H1 (cell line): ENCODE measurements around the gene PPM1L. TPM values are rescaled to one million over a fixed set of nuclear protein-coding genes. Genes with fewer than 3 reads are reported as not detected.
A peak's percentile ranks its signal among the peaks of the same experiment; 100 is the strongest.

Source experiments
- CTCF ChIA-PET: fragments of 300-600 bp; sonication (Branson Sonifier 250); formaldehyde crosslinking; loops from one replicate; lab custom pipeline; 2021; ENCODE audit not compliant: partially characterized antibody; lab: Charles Lee
- POLR2A ChIA-PET: fragments of 300-600 bp; sonication (Branson Sonifier 250); formaldehyde crosslinking; loops from one replicate; lab custom pipeline; 2021; ENCODE audit warnings: inconsistent platforms; ENCODE audit not compliant: partially characterized antibody; lab: Charles Lee
- DNase-seq, 2 experiments: peaks; one replicate each; pipeline versions ENCODE4 v3.0.0 to v3.0.0-alpha.2; 2010 to 2022; ENCODE audit warnings: low spot score in 2 of 2, low read depth in 1 of 2, mixed read lengths in 1 of 2
- FAIRE-seq: peaks from 2 replicates; lab custom pipeline; 2011; peaks lifted over from hg19 to GRCh38; lab: Jason Lieb, UNC
- H2AFZ ChIP-seq: 2 replicates; pipeline ENCODE4 v1.8.1; 2012; ENCODE audit warnings: low read length, inconsistent platforms
- H2AK5ac ChIP-seq: 2 replicates; pipeline ENCODE4 v1.6.1; 2013; ENCODE audit warnings: low read depth, low read length
- H2BK120ac ChIP-seq: replicated peaks from 2 replicates; pipeline ENCODE3; 2013; ENCODE audit warnings: low read depth, low read length, inconsistent platforms
- H2BK12ac ChIP-seq: 2 replicates; pipeline ENCODE4 v1.6.1; 2013; ENCODE audit warnings: low read depth, low read length
- H2BK15ac ChIP-seq: 2 replicates; pipeline ENCODE4 v1.6.1; 2013; ENCODE audit warnings: low read length
- H2BK20ac ChIP-seq: 2 replicates; pipeline ENCODE4 v1.6.1; 2013; ENCODE audit warnings: low read length
- H2BK5ac ChIP-seq: 2 replicates; pipeline ENCODE4 v1.6.1; 2013; ENCODE audit warnings: low read depth, low read length
- H3K14ac ChIP-seq: 2 replicates; pipeline ENCODE4 v1.6.1; 2013; ENCODE audit warnings: inconsistent platforms; ENCODE audit not compliant: insufficient read length
- H3K18ac ChIP-seq: 2 replicates; pipeline ENCODE4 v1.6.1; 2013; ENCODE audit warnings: low read length; ENCODE audit errors: extremely low read depth
- H3K23ac ChIP-seq: 2 replicates; pipeline ENCODE4 v1.6.1; 2013; ENCODE audit warnings: inconsistent platforms; ENCODE audit not compliant: insufficient read length
- H3K23me2 ChIP-seq: 2 replicates; pipeline ENCODE4 v1.6.1; 2013; ENCODE audit warnings: low read depth, low read length
- H3K27ac ChIP-seq: 2 replicates; pipeline ENCODE4 v1.6.1; 2011; ENCODE audit warnings: low read depth, low read length, inconsistent platforms
- H3K27me3 ChIP-seq, 4 experiments: replicated peaks in 1 of 4; 1 replicate in 1 of 4; 2 replicates in 3 of 4; pipeline versions ENCODE4 v1.6.1 to v1.8.1; 2011 to 2013; ENCODE audit warnings: low read length in 3 of 4, mild to moderate bottlenecking in 3 of 4, inconsistent platforms in 2 of 4, mixed read lengths in 2 of 4, moderate library complexity in 1 of 4; ENCODE audit not compliant: control insufficient read depth in 3 of 4, insufficient read depth in 3 of 4; ENCODE audit errors: extremely low read depth in 1 of 4
- H3K36me3 ChIP-seq, 4 experiments: 2 replicates each; pipeline versions ENCODE4 v1.6.1 to v1.8.1; 2011 to 2013; ENCODE audit warnings: mild to moderate bottlenecking in 4 of 4, low read length in 3 of 4, moderate library complexity in 2 of 4, control low read depth in 1 of 4, inconsistent platforms in 1 of 4; ENCODE audit not compliant: insufficient read depth in 4 of 4, control insufficient read depth in 2 of 4
- H3K4ac ChIP-seq: replicated peaks from 2 replicates; pipeline ENCODE3; 2013; ENCODE audit warnings: low read length, low read depth, mixed read lengths, inconsistent platforms; ENCODE audit not compliant: insufficient read length
- H3K4me1 ChIP-seq, 4 experiments: replicated peaks in 1 of 4; 1 replicate in 1 of 4; 2 replicates in 3 of 4; pipeline versions ENCODE4 v1.6.1 to v1.8.1; 2011 to 2013; ENCODE audit warnings: low read length in 3 of 4, inconsistent platforms in 2 of 4, mixed read lengths in 1 of 4; ENCODE audit not compliant: insufficient read depth in 4 of 4, control insufficient read depth in 3 of 4
- H3K4me2 ChIP-seq, 2 experiments: 2 replicates each; pipeline versions ENCODE4 v1.6.1 to v1.8.1; 2011 to 2013; ENCODE audit warnings: low read depth in 2 of 2, low read length in 2 of 2, control low read depth in 1 of 2, inconsistent platforms in 1 of 2, mild to moderate bottlenecking in 1 of 2; ENCODE audit not compliant: insufficient read depth in 1 of 2
- H3K4me3 ChIP-seq, 4 experiments: fragments of 200-600, 300-600 bp in 1 of 4; sonication (generic), shearing (Covaris generic), sonication (Bioruptor Twin) in 1 of 4; 2 replicates each; pipeline versions ENCODE4 v1.5.1 to v1.8.1; 2011 to 2016; ENCODE audit warnings: low read length in 4 of 4, low read depth in 3 of 4, control low read depth in 2 of 4, inconsistent platforms in 2 of 4, mild to moderate bottlenecking in 2 of 4, mixed read lengths in 1 of 4, moderate library complexity in 1 of 4; ENCODE audit not compliant: insufficient read depth in 2 of 4; ENCODE audit errors: extremely low read depth in 1 of 4
- H3K56ac ChIP-seq: replicated peaks from 2 replicates; pipeline ENCODE3; 2013; ENCODE audit warnings: low read depth, mild to moderate bottlenecking, mixed read lengths, low read length, inconsistent platforms; ENCODE audit not compliant: insufficient read length
- H3K79me1 ChIP-seq: 2 replicates; pipeline ENCODE4 v1.6.1; 2013; ENCODE audit warnings: low read depth, low read length, control low read depth
- H3K79me2 ChIP-seq, 2 experiments: 2 replicates each; pipeline versions ENCODE4 v1.6.1 to v1.8.1; 2012 to 2013; ENCODE audit warnings: low read length in 2 of 2, mild to moderate bottlenecking in 2 of 2, inconsistent platforms in 1 of 2; ENCODE audit not compliant: insufficient read depth in 2 of 2, control insufficient read depth in 1 of 2
- H3K9ac ChIP-seq, 4 experiments: replicated peaks in 1 of 4; 1 replicate in 1 of 4; 2 replicates in 3 of 4; pipeline versions ENCODE4 v1.6.1 to v1.8.1; 2011 to 2013; ENCODE audit warnings: low read depth in 3 of 4, low read length in 3 of 4, control low read depth in 2 of 4, mild to moderate bottlenecking in 2 of 4, moderate library complexity in 2 of 4, inconsistent platforms in 1 of 4; ENCODE audit errors: extremely low read depth in 1 of 4
- H3K9me3 ChIP-seq, 2 experiments: 2 replicates each; pipeline versions ENCODE4 v1.6.1 to v1.8.1; 2012 to 2013; ENCODE audit warnings: mild to moderate bottlenecking in 2 of 2, moderate library complexity in 2 of 2, control low read depth in 1 of 2, inconsistent platforms in 1 of 2, low read depth in 1 of 2, low read length in 1 of 2, mixed read lengths in 1 of 2; ENCODE audit not compliant: insufficient read depth in 2 of 2
- H4K20me1 ChIP-seq, 2 experiments: replicated peaks in 1 of 2; 2 replicates each; pipeline versions ENCODE3 to v1.8.1; 2011 to 2013; ENCODE audit warnings: inconsistent platforms in 2 of 2, low read length in 2 of 2, mild to moderate bottlenecking in 1 of 2; ENCODE audit not compliant: insufficient read depth in 2 of 2, control insufficient read depth in 1 of 2
- H4K5ac ChIP-seq: 2 replicates; pipeline ENCODE4 v1.6.1; 2013; ENCODE audit warnings: low read length, low read depth, mixed read lengths, inconsistent platforms; ENCODE audit not compliant: insufficient read length
- H4K8ac ChIP-seq: 2 replicates; pipeline ENCODE4 v1.8.0; 2013; ENCODE audit warnings: mild to moderate bottlenecking, moderate library complexity, low read length, inconsistent platforms; ENCODE audit not compliant: insufficient read depth; ENCODE audit errors: extremely low read depth
- H4K91ac ChIP-seq: replicated peaks from 2 replicates; pipeline ENCODE3; 2013; ENCODE audit warnings: low read length, mixed read lengths, inconsistent platforms; ENCODE audit not compliant: insufficient read length
- SP1 ChIP-seq: IDR thresholded peaks from 2 replicates; pipeline ENCODE4 v1.6.1; 2011; ENCODE audit warnings: low read depth, low read length
- WGBS, 2 experiments: shearing (Covaris generic) in 1 of 2; methylation state at CpG; one replicate each; pipeline versions ENCODE4 v1.1.6 to v1.1.7; 2013 to 2015; ENCODE audit warnings: low lambda C conversion rate in 2 of 2, mixed read lengths in 2 of 2, inconsistent platforms in 1 of 2, low coverage in 1 of 2, missing lambda C conversion rate in 1 of 2; ENCODE audit not compliant: insufficient replicate concordance in 2 of 2, insufficient coverage in 1 of 2, insufficient read length in 1 of 2; ENCODE audit errors: extremely low coverage in 1 of 2, missing lambda C conversion rate in 1 of 2; 5-methylcytosine and 5-hydroxymethylcytosine counted together
- polyA plus RNA-seq, 7 experiments: library from polyadenylated mRNA; depleted of rRNA in 3 of 7; stranded (reverse) in 5 of 7; unstranded in 2 of 7; fragments of >200 nt in 5 of 7; fragments of 200-250 nt in 2 of 7; gene quantifications; 1 replicate in 5 of 7; 2 replicates in 1 of 7; 4 replicates in 1 of 7; pipeline versions ENCODE4 v1.2.1 to v1.2.3, GENCODE V29; 2011 to 2013; ENCODE audit warnings: missing spikeins in 2 of 7, mixed read lengths in 2 of 7
- total RNA-seq: library from RNA; stranded (reverse); fragmentation: NEBNext Ultra II Directional; extraction: Animal tissue kit (Norgen Biotek cat#: 25700); gene quantifications from 2 replicates; pipeline ENCODE4 v1.2.1, GENCODE V29; 2021
- TF ChIP-seq, protein P1 (sequence below): IDR thresholded peaks from 2 replicates; pipeline ENCODE4 v1.6.1; 2012; ENCODE audit warnings: inconsistent platforms

PPM1L gene
- total and polyA plus RNA-seq, 2 of the 8 experiments (the other 6 are each of a cell fraction or from before 2014, with no cell fraction given): 2.8 to 18.1 TPM

DNA sequence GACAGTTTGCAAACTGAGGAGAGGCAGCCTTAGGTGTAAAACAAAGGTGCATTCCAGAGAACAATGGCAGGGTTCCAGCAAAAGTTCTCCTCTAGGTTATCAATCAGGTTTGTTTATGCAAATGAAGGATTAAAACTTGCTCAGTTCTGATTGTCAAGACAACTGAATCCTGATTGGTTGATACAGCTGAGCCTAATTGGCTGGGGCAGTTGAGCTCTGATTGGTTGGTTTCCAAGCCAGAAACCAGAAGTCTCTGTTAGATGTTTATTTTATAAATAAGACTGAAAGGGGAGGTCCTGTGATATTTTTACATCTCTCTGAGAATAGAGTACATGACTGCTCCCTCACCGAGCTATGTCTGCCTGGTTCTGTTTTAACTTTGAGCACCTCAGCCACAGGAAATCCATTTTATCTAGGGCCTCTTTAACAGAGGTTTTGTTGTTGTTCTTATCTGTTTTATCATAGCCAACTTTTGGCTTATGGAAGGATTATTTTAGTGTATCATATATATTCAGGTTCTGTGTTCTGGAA, 37.8 kb downstream of the PPM1L start:
- H2BK20ac ChIP-seq: no peak overlapping the region
- H4K8ac ChIP-seq: no peak overlapping the region
- H3K56ac ChIP-seq: no peak overlapping the region
- POLR2A ChIA-PET: no interaction called here
- H3K79me2 ChIP-seq: peaks cover 0 to 8% of the 10 kb centered on the region in 2 experiments; a peak in 1 of 4 replicates
- peaks cover 0 to 5% (median 0%) of the 10 kb centered on the region in 4 experiments; a peak in 1 of 7 replicates for H3K4me1 ChIP-seq
- 96% methylated on average over 1 of the region's 1 CpG; no CpG with 5 or more reads in 1 of the 2 experiments for WGBS, 2 experiments
- no peak overlapping the region for H4K91ac ChIP-seq
- H3K36me3 ChIP-seq: no peaks in the 10 kb centered on the region
- H2BK12ac ChIP-seq: no peak overlapping the region
- H3K4me2 ChIP-seq: no peak overlapping the region
- no peaks in the 10 kb centered on the region for H3K79me1 ChIP-seq
- FAIRE-seq: no peak
- H3K4ac ChIP-seq: no peak overlapping the region
- no peak overlapping the region for H2BK15ac ChIP-seq
- no peak overlapping the region for H3K23ac ChIP-seq
- H3K27ac ChIP-seq: no peak overlapping the region
- no peak overlapping the region for H2AFZ ChIP-seq
- peak; percentile 73; the same call in 1 of the 2 replicates for TF ChIP-seq SP1
- TF ChIP-seq, protein P1, sequence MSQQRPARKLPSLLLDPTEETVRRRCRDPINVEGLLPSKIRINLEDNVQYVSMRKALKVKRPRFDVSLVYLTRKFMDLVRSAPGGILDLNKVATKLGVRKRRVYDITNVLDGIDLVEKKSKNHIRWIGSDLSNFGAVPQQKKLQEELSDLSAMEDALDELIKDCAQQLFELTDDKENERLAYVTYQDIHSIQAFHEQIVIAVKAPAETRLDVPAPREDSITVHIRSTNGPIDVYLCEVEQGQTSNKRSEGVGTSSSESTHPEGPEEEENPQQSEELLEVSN: no peak
- TF ChIP-seq, all 59 proteins: peak for 1
- Histone ChIP-seq H2BK120ac (no peak overlapping the region), H3K27me3 (no peaks in the 10 kb centered on the region), H3K9ac (no peak overlapping the region), H4K20me1 (no peaks in the 10 kb centered on the region), H3K9me3 (no peaks in the 10 kb centered on the region; a peak in 1 of 4 replicates), H3K14ac (no peak overlapping the region), H2BK5ac (no peak overlapping the region), H2AK5ac (no peak overlapping the region), H4K5ac (no peak overlapping the region), H3K18ac (no peak overlapping the region), H3K23me2 (no peaks in the 10 kb centered on the region), H3K4me3 (no peak overlapping the region)
- CTCF ChIA-PET: interaction anchor here (1.5 to 1.6 kb wide), 2 partner anchors 9 to 116 kb away, joined by 3 to 4 read pairs; no protein-coding TSS in a partner anchor
- no peak for DNase-seq
